Esophagus squamous epithelium (tissue), 5 donors: ENCODE results near the gene CAPN2. TPM values are rescaled to one million over a fixed set of nuclear protein-coding genes. Genes with fewer than 3 reads are reported as not detected.
A peak's percentile ranks its signal among the peaks of the same experiment; 100 is the strongest.
"Not testable (repeated sequence)": the region's sequence is repeated elsewhere in the genome, so short reads cannot be mapped to it uniquely, and the experiment has no call there.

Experiments used
- DNase-seq: peaks from one replicate; lab custom pipeline; 2025; lab: John Stamatoyannopoulos, UW
- H3K27ac ChIP-seq, 4 donors: fragments of 200-600 bp; sonication (generic); one replicate each; pipeline ENCODE4 v1.5.1; 2016 to 2019; ENCODE audit warnings: mild to moderate bottlenecking in 1 of 4
- H3K27me3 ChIP-seq, 4 donors: fragments of 200-600 bp; sonication (generic); 1 replicate in 3 of 4; 2 replicates in 1 of 4; pipeline versions ENCODE4 v1.5.1 to v1.6.0; 2017 to 2021; ENCODE audit warnings: antibody characterized with exemption in 1 of 4
- H3K36me3 ChIP-seq, 3 donors: fragments of 200-600 bp; sonication (generic); one replicate each; pipeline ENCODE4 v1.5.1; 2016 to 2019
- H3K4me1 ChIP-seq, 3 donors: fragments of 200-600 bp; sonication (generic); one replicate each; pipeline ENCODE4 v1.5.1; 2017 to 2019
- H3K4me3 ChIP-seq, 4 donors: fragments of 200-600 bp; sonication (generic); 1 replicate in 3 of 4; 2 replicates in 1 of 4; pipeline ENCODE4 v1.5.1; 2016 to 2019; ENCODE audit warnings: mild to moderate bottlenecking in 2 of 4, moderate library complexity in 1 of 4
- H3K9me3 ChIP-seq, 3 donors: fragments of 200-600 bp; sonication (generic); one replicate each; pipeline ENCODE4 v1.5.1; 2016 to 2019
- POLR2A ChIP-seq, 4 donors: fragments of 450-650 bp; IDR thresholded peaks; one replicate each; pipeline ENCODE4 v1.6.1; 2017; ENCODE audit warnings: antibody characterized with exemption in 4 of 4, mild to moderate bottlenecking in 4 of 4, moderate library complexity in 3 of 4
- WGBS, 2 donors: methylation state at CpG; one replicate each; pipeline ENCODE4 v1.1.5; 2018; 5-methylcytosine and 5-hydroxymethylcytosine counted together
- intact Hi-C: fragments of 100-400 bp; cut with DNase I; formaldehyde crosslinking; loops from one replicate; pipeline ENCODE4 v1.15.0; 2022
- total RNA-seq, 4 donors: library from RNA; depleted of rRNA; stranded (reverse); fragments of >200 nt; gene quantifications; one replicate each; pipeline ENCODE4 v1.1.0, GENCODE V29; 2016
- TF ChIP-seq, protein P1 (sequence below), 6 experiments: fragments of 450-650 bp in 4 of 6; fragments of 200-600 bp in 2 of 6; sonication (generic) in 2 of 6; IDR thresholded peaks; one replicate each; pipeline ENCODE4 v1.5.1; 2016 to 2019; ENCODE audit warnings: antibody characterized with exemption in 6 of 6, mild to moderate bottlenecking in 4 of 6, moderate library complexity in 4 of 6
- donor health status: DM: yes; HTN: yes; CAD: no.

The CAPN2 gene
- total RNA-seq, 4 donors from 2014 or later, result 145 to 234 (median 177) TPM

DNA sequence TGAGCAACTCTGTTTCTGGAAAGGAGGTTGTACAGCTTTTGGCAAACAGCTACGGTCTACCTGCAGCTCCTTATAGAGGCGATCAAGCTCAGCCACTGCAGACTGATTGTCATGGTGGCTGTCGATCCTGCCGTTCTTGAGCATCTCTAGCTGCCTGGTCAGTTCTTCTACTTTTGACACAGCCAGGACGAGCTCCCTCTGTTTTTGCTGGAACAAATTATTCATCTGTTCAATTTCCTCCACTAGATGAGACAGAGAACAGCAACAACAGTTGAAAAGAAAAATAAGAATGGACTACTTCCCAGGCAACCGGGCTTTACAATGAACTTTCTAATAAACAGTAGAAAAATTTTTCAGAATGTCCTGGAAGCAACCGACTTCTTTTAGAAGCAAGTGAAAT is 90.9 kb downstream of the CAPN2 start:
- Histone ChIP-seq H3K4me1 (no peaks in the 10 kb centered on the region), H3K4me3 (no peak overlapping the region), H3K9me3 (no peaks in the 10 kb centered on the region), H3K27me3 (no peaks in the 10 kb centered on the region), H3K27ac (no peak overlapping the region), H3K36me3 (peaks cover 4 to 99% (median 40%) of the 10 kb centered on the region in 3 donors)
- 89 to 95% methylated on average over 7 of the region's 7 CpGs for whole genome bisulfite sequencing, 2 donors
- no peak for DNase-seq
- intact Hi-C loops, result no loop called here
- TF ChIP-seq, protein P1, sequence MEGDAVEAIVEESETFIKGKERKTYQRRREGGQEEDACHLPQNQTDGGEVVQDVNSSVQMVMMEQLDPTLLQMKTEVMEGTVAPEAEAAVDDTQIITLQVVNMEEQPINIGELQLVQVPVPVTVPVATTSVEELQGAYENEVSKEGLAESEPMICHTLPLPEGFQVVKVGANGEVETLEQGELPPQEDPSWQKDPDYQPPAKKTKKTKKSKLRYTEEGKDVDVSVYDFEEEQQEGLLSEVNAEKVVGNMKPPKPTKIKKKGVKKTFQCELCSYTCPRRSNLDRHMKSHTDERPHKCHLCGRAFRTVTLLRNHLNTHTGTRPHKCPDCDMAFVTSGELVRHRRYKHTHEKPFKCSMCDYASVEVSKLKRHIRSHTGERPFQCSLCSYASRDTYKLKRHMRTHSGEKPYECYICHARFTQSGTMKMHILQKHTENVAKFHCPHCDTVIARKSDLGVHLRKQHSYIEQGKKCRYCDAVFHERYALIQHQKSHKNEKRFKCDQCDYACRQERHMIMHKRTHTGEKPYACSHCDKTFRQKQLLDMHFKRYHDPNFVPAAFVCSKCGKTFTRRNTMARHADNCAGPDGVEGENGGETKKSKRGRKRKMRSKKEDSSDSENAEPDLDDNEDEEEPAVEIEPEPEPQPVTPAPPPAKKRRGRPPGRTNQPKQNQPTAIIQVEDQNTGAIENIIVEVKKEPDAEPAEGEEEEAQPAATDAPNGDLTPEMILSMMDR (IDR thresholded peaks at IDR 0.05), result no peak
- no peak for TF ChIP-seq POLR2A (IDR thresholded peaks at IDR 0.05)

DNA sequence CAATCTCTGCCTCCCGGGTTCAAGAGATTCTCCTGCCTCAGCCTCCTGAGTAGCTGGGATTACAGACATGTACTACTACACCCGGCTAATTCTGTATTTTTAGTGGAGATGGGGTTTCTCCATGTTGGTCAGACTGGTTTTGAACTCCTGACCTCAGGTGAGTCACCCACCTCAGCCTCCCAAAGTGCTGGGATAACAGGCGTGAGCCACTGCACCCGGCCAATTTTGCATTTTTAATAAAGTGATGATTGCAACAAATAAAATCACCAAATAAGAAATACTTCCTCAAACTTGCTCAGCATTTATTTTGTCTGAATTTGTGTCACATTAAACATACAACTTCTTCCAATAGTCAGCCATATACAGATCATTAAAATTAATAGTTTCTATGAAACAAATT is 97.6 kb downstream of the CAPN2 start:
- intact Hi-C loops, result not testable (repeated sequence)
- H3K36me3 ChIP-seq, result peaks cover 0 to 75% (median 13%) of the 10 kb centered on the region in 3 donors

DNA sequence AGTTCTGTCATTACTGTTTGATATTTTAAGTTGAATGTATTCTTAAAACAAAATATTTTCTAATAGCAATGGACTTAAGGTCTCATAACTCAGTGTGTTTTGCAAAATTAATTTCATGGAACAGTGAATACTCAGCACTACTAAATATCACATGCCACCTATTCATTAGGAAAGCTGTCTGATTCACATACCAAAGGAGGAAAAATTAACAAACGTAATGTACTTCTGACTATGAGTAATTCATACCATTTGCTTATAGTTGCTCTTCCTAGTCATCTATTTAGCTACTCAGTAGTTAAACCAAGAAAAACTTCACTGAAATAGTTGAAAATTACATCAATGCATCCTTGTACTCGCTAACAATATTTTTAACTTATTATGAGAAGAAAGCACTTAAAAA is 98.2 kb downstream of the CAPN2 start:
- no peak overlapping the region for H3K4me3 ChIP-seq
- no peak for TF ChIP-seq POLR2A (IDR thresholded peaks at IDR 0.05)
- TF ChIP-seq, protein P1 (IDR thresholded peaks at IDR 0.05), result no peak
- H3K4me1 ChIP-seq, result peaks cover 0 to 9% (median 0%) of the 10 kb centered on the region in 3 donors
- intact Hi-C loops, result no loop called here
- peaks cover 0 to 68% (median 13%) of the 10 kb centered on the region in 3 donors for H3K36me3 ChIP-seq
- no peaks in the 10 kb centered on the region for H3K27me3 ChIP-seq
- no peaks in the 10 kb centered on the region for H3K9me3 ChIP-seq
- WGBS, 2 donors, result 61 to 68% methylated on average over 2 of the region's 2 CpGs
- no peak for DNase-seq
- no peak overlapping the region for H3K27ac ChIP-seq

More for the DNA sequence above, 97.6 kb downstream of the CAPN2 start:
- not testable (repeated sequence) for H3K27me3 ChIP-seq, H3K4me1 ChIP-seq, H3K9me3 ChIP-seq, DNase-seq, H3K4me3 ChIP-seq, H3K27ac ChIP-seq
- 51 to 70% methylated on average over 4 of the region's 4 CpGs for WGBS, 2 donors

DNA sequence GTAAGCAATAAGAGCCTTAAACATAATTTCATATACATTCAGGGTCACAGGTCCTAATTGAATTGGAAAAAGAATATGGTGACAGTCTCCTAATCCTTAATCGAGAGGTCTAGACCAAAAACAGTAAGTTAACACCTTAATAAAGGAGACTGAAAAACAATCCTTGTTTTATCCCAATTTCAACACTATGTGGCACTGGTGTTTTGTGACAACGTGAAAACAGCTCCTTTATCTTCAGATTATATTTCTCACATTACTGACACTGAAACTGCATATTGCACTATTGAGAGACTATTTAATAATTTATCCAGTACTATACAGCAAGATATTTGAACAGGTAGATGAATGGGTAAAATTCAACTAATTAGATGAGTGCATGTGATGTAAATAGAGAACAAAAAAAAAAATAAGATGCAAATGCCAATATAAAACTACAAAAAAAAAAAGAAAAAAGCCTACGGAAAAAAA is 99.3 kb downstream of the CAPN2 start:
- WGBS, 2 donors, result 36 to 41% methylated on average over 3 of the region's 3 CpGs
- intact Hi-C loops, result no loop called here

DNA sequence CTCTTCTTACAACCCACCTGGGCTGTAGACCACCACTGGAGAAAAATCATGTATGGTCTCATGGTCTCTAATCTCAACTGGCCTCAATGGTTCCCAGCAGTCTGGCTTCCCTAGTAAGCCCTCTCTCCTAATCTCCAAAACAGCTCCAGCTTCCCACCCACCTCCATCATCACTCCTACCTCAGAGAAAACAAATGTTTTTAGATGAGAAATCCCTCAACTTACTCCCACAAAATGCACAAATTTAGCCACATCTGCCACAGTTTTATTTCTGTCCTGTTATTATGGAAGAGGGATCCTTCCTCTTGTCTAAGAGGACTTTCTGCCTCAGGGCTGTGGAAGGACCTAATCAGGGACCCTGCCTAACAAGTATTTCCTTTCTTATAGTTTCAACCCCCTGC is 101.3 kb downstream of the CAPN2 start:
- Histone ChIP-seq H3K36me3 (peaks cover 0 to 55% (median 13%) of the 10 kb centered on the region in 3 donors), H3K27ac (no peak overlapping the region), H3K27me3 (no peaks in the 10 kb centered on the region), H3K9me3 (no peaks in the 10 kb centered on the region), H3K4me3 (no peak overlapping the region), H3K4me1 (peaks cover 0 to 10% (median 0%) of the 10 kb centered on the region in 3 donors)
- no peak for DNase-seq
- TF ChIP-seq, protein P1 (IDR thresholded peaks at IDR 0.05), result no peak
- no peak for TF ChIP-seq POLR2A (IDR thresholded peaks at IDR 0.05)
- intact Hi-C loops, result no loop called here

More for the DNA sequence above, 99.3 kb downstream of the CAPN2 start:
- Histone ChIP-seq H3K27me3 (no peaks in the 10 kb centered on the region), H3K27ac (no peak overlapping the region), H3K36me3 (peaks cover 0 to 57% (median 13%) of the 10 kb centered on the region in 3 donors), H3K9me3 (no peaks in the 10 kb centered on the region), H3K4me3 (no peak overlapping the region), H3K4me1 (peaks cover 0 to 10% (median 0%) of the 10 kb centered on the region in 3 donors)
- no peak for DNase-seq
- TF ChIP-seq POLR2A (IDR thresholded peaks at IDR 0.05), result no peak
- TF ChIP-seq, protein P1 (IDR thresholded peaks at IDR 0.05), result peak in 5 of 6 experiments; percentile 37 to 55 (median 44)
